ENCODE data around the gene ATG5.

GRCh38 chr6:106134906-106135634 lies 190.5 kb downstream of the ATG5 start:
- TF ChIP-seq, protein P1, sequence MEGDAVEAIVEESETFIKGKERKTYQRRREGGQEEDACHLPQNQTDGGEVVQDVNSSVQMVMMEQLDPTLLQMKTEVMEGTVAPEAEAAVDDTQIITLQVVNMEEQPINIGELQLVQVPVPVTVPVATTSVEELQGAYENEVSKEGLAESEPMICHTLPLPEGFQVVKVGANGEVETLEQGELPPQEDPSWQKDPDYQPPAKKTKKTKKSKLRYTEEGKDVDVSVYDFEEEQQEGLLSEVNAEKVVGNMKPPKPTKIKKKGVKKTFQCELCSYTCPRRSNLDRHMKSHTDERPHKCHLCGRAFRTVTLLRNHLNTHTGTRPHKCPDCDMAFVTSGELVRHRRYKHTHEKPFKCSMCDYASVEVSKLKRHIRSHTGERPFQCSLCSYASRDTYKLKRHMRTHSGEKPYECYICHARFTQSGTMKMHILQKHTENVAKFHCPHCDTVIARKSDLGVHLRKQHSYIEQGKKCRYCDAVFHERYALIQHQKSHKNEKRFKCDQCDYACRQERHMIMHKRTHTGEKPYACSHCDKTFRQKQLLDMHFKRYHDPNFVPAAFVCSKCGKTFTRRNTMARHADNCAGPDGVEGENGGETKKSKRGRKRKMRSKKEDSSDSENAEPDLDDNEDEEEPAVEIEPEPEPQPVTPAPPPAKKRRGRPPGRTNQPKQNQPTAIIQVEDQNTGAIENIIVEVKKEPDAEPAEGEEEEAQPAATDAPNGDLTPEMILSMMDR (conservative IDR thresholded peaks at IDR 0.05; ENCODE audit: low read length) = no peak
- TF ChIP-seq EZH2phosphoT487 (IDR thresholded peaks at IDR 0.05; ENCODE audit: borderline replicate concordance) = no peak

Data from Loucy (cell line).